B cell (primary cell): ENCODE results near the gene SHC3. TPM values are rescaled to one million over a fixed set of nuclear protein-coding genes. Genes with fewer than 3 reads are reported as not detected.

Source experiments
- ATAC-seq: fragments of 200-7000 bp; cut with Tn5 transposase; one replicate; pipeline ENCODE4 v1.10.0; 2021; ENCODE audit warnings: low read depth, mild to moderate bottlenecking, moderate number of reproducible peaks, moderate library complexity
- CTCF ChIA-PET: fragments of 350-600 bp; sonication (Branson Sonifier 250); formaldehyde crosslinking; loops from one replicate; lab custom pipeline; 2021; ENCODE audit warnings: antibody characterized with exemption, inconsistent platforms; lab: Charles Lee
- POLR2A ChIA-PET: fragments of 350-600 bp; sonication (Branson Sonifier 250); formaldehyde crosslinking; loops from one replicate; lab custom pipeline; 2021; ENCODE audit warnings: antibody characterized with exemption; lab: Charles Lee
- DNase-seq: peaks from one replicate; pipeline ENCODE4 v3.0.0; 2013
- H2AFZ ChIP-seq: 2 replicates; pipeline ENCODE4 v1.6.1; 2012; ENCODE audit warnings: mild to moderate bottlenecking, low read depth, low read length; ENCODE audit not compliant: insufficient read depth, poor library complexity, severe bottlenecking
- H3K27ac ChIP-seq, 2 donors: 1 replicate in 1 of 2; 2 replicates in 1 of 2; pipeline ENCODE4 v1.5.1; 2012 to 2013; ENCODE audit warnings: low read length in 2 of 2, mild to moderate bottlenecking in 2 of 2, moderate library complexity in 1 of 2
- H3K27me3 ChIP-seq, 4 experiments: fragments of 200-600 bp in 1 of 4; sonication (generic) in 1 of 4; replicated peaks in 1 of 4; 1 replicate in 2 of 4; 2 replicates in 2 of 4; pipeline versions ENCODE4 v1.6.1 to v1.7.0; 2013 to 2016; ENCODE audit warnings: low read length in 3 of 4, mild to moderate bottlenecking in 2 of 4, mixed read lengths in 1 of 4, moderate library complexity in 1 of 4; ENCODE audit not compliant: insufficient read depth in 4 of 4, control insufficient read depth in 3 of 4; ENCODE audit errors: control extremely low read depth in 1 of 4
- H3K36me3 ChIP-seq, 2 experiments: replicated peaks in 1 of 2; 1 replicate in 1 of 2; 2 replicates in 1 of 2; pipeline versions ENCODE4 v1.6.1 to v1.7.1; 2013; ENCODE audit warnings: low read length in 1 of 2; ENCODE audit not compliant: insufficient read depth in 2 of 2, control insufficient read depth in 1 of 2; ENCODE audit errors: control extremely low read depth in 1 of 2, extremely low read depth in 1 of 2
- H3K4me1 ChIP-seq, 2 donors: fragments of 200-600 bp in 1 of 2; sonication (generic) in 1 of 2; 1 replicate in 1 of 2; 2 replicates in 1 of 2; pipeline versions ENCODE4 v1.5.1 to v1.6.1; 2013 to 2017; ENCODE audit warnings: low read length in 2 of 2; ENCODE audit not compliant: control insufficient read depth in 2 of 2, insufficient read depth in 2 of 2
- H3K4me2 ChIP-seq: replicated peaks from 2 replicates; pipeline ENCODE3; 2012; ENCODE audit warnings: mild to moderate bottlenecking, low read depth, low read length; ENCODE audit not compliant: poor library complexity, severe bottlenecking
- H3K4me3 ChIP-seq, 5 experiments: fragments of 200-600 bp in 1 of 5; sonication (generic) in 1 of 5; 1 replicate in 3 of 5; 2 replicates in 2 of 5; pipeline versions ENCODE4 v1.5.1 to v1.7.0; 2011 to 2016; ENCODE audit warnings: low read length in 4 of 5, mild to moderate bottlenecking in 4 of 5, low read depth in 2 of 5, control low read depth in 1 of 5, moderate library complexity in 1 of 5; ENCODE audit not compliant: insufficient read depth in 1 of 5; ENCODE audit errors: control extremely low read depth in 1 of 5, extremely low read depth in 1 of 5
- H3K79me2 ChIP-seq: fragments of 200-600 bp; sonication (generic); one replicate; pipeline ENCODE4 v1.6.0; 2016; ENCODE audit warnings: low read length; ENCODE audit not compliant: control insufficient read depth, insufficient read depth
- H3K9ac ChIP-seq: fragments of 200-600 bp; sonication (generic); 2 replicates; pipeline ENCODE4 v1.6.1; 2017; ENCODE audit warnings: mild to moderate bottlenecking, low read length, moderate library complexity
- H3K9me3 ChIP-seq, 3 donors: one replicate each; pipeline versions ENCODE4 v1.6.1 to v1.7.1; 2013; ENCODE audit warnings: low read length in 2 of 3; ENCODE audit not compliant: control insufficient read depth in 2 of 3, insufficient read depth in 1 of 3; ENCODE audit errors: control extremely low read depth in 1 of 3
- H4K20me1 ChIP-seq: 2 replicates; pipeline ENCODE4 v1.6.0; 2012; ENCODE audit warnings: mild to moderate bottlenecking, low read length; ENCODE audit not compliant: insufficient read depth, control insufficient read depth, poor library complexity, severe bottlenecking
- H3K27ac Mint-ChIP-seq: one replicate; pipeline ENCODE4 v1.8.0; 2021; ENCODE audit warnings: mixed read lengths
- H3K27me3 Mint-ChIP-seq: one replicate; pipeline ENCODE4 v1.8.0; 2021; ENCODE audit warnings: mixed read lengths
- H3K4me1 Mint-ChIP-seq: one replicate; pipeline ENCODE4 v1.8.0; 2021; ENCODE audit warnings: mixed read lengths
- H3K4me3 Mint-ChIP-seq: one replicate; pipeline ENCODE4 v1.8.0; 2021; ENCODE audit warnings: mixed read lengths
- H3K9me3 Mint-ChIP-seq: one replicate; pipeline ENCODE4 v1.8.0; 2022; ENCODE audit warnings: mixed read lengths; ENCODE audit not compliant: insufficient read depth
- EZH2 ChIP-seq: IDR thresholded peaks from 2 replicates; pipeline ENCODE4 v1.6.1; 2012; ENCODE audit warnings: borderline replicate concordance, low read depth, mild to moderate bottlenecking, moderate library complexity, low read length; ENCODE audit not compliant: insufficient read depth, poor library complexity, severe bottlenecking
- WGBS: methylation state at CpG from one replicate; pipeline ENCODE4 v1.1.5; 2013; ENCODE audit warnings: missing lambda C conversion rate; ENCODE audit not compliant: insufficient coverage; 5-methylcytosine and 5-hydroxymethylcytosine counted together
- intact Hi-C: fragments of 100-400 bp; cut with micrococcal nuclease; formaldehyde crosslinking; loops from one replicate; pipeline ENCODE4 v1.10.0; 2022
- polyA plus RNA-seq: library from polyadenylated mRNA; depleted of rRNA; stranded (reverse); fragments of >200 nt; gene quantifications from 2 replicates; pipeline ENCODE4 v1.2.3, GENCODE V29; 2012
- total RNA-seq, 2 donors: library from RNA; stranded (reverse); fragments of 120-200 nt in 1 of 2; gene quantifications; 1 replicate in 1 of 2; 2 replicates in 1 of 2; pipeline versions ENCODE4 v1.2.3 to v1.2.4, GENCODE V29; 2013 to 2022
- TF ChIP-seq, protein P1 (sequence below): fragments of 200-600 bp; IDR thresholded peaks from one replicate; pipeline ENCODE4 v1.8.0; 2022; ENCODE audit warnings: antibody characterized with exemption, mild to moderate bottlenecking

Gene SHC3
- total and polyA plus RNA-seq, 2 donors (not counting 1 experiment from before 2014, with no cell fraction given) = 0.03 TPM; not detected in 1

DNA sequence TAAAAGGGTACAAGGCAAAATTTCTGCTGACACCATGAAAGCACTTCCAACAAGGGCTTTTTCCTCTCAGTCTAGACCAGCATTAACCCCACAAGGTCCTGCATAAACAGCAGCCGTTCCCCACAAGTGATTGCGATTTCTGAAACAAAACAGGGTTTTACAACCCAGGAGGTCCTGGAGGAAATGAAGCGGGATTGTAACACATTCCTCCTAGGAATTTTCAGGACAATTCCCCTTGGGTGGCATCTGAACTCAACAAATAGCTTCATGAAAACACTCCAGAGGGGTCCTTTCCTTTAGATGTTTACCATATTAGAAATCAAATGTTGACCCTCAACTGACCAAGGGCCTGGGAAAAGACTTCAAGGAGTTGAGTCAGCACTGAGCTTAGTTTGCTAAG, 36.7 kb upstream of the SHC3 start:
- no peak for DNase-seq
- Histone ChIP-seq H4K20me1 (no peaks in the 10 kb centered on the region), H3K27ac (no peak overlapping the region), H3K4me1 (no peaks in the 10 kb centered on the region), H3K27me3 (no peaks in the 10 kb centered on the region), H3K79me2 (no peaks in the 10 kb centered on the region), H2AFZ (no peak overlapping the region), H3K9ac (no peak overlapping the region), H3K9me3 (no peaks in the 10 kb centered on the region), H3K4me2 (no peak overlapping the region), H3K36me3 (no peaks in the 10 kb centered on the region), H3K4me3 (no peak overlapping the region)
- Mint-ChIP-seq H3K9me3 (no peaks in the 10 kb centered on the region), H3K4me3 (no peak overlapping the region), H3K27ac (no peak overlapping the region), H3K4me1 (no peaks in the 10 kb centered on the region), H3K27me3 (peaks cover 13% of the 10 kb centered on the region)
- no peak for ATAC-seq
- intact Hi-C loops = no loop called here
- ChIA-PET POLR2A (no interaction called here), CTCF (no interaction called here)
- WGBS = 100% methylated on average over 3 of the region's 3 CpGs
- TF ChIP-seq, protein P1, sequence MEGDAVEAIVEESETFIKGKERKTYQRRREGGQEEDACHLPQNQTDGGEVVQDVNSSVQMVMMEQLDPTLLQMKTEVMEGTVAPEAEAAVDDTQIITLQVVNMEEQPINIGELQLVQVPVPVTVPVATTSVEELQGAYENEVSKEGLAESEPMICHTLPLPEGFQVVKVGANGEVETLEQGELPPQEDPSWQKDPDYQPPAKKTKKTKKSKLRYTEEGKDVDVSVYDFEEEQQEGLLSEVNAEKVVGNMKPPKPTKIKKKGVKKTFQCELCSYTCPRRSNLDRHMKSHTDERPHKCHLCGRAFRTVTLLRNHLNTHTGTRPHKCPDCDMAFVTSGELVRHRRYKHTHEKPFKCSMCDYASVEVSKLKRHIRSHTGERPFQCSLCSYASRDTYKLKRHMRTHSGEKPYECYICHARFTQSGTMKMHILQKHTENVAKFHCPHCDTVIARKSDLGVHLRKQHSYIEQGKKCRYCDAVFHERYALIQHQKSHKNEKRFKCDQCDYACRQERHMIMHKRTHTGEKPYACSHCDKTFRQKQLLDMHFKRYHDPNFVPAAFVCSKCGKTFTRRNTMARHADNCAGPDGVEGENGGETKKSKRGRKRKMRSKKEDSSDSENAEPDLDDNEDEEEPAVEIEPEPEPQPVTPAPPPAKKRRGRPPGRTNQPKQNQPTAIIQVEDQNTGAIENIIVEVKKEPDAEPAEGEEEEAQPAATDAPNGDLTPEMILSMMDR = no peak
- no peak for TF ChIP-seq EZH2

DNA sequence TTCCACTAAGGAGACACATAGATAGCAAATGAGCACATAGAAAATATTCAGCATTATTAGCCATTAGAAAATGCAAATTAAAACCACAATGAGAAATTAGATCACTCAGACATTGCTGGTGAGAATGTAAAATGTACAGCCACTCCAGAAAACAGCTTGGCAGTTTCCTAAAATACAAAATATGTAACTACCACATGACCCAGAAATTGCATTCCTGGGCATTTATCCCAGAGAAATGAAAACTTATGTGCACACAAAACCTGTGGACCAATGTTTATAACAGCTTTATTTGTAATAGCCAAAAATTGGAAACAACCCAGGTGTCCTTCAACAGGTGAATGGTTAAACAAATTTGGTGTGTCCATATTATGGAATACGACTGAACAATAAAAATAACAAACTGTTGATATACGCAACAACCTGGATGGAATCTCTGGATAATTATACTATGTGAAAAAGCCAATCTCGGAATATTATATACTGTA, 34.8 kb upstream of the SHC3 start:
- H3K79me2 ChIP-seq = no peaks in the 10 kb centered on the region
- intact Hi-C loops = no loop called here
- H4K20me1 ChIP-seq = no peaks in the 10 kb centered on the region
- ChIA-PET POLR2A (no interaction called here), CTCF (no interaction called here)
- H3K4me2 ChIP-seq = no peak overlapping the region
- peaks cover 10% of the 10 kb centered on the region for H3K27me3 Mint-ChIP-seq
- no peak overlapping the region for H2AFZ ChIP-seq
- no peak overlapping the region for H3K4me3 Mint-ChIP-seq
- TF ChIP-seq, protein P1 = no peak
- TF ChIP-seq EZH2 = no peak
- WGBS = no CpG with 5 or more reads among the region's 3 CpGs
- H3K27ac ChIP-seq = no peak overlapping the region
- H3K27ac Mint-ChIP-seq = no peak overlapping the region
- no peaks in the 10 kb centered on the region for H3K4me1 Mint-ChIP-seq
- H3K36me3 ChIP-seq = no peaks in the 10 kb centered on the region
- H3K4me1 ChIP-seq = no peaks in the 10 kb centered on the region
- H3K27me3 ChIP-seq = no peaks in the 10 kb centered on the region
- no peak overlapping the region for H3K4me3 ChIP-seq
- DNase-seq (no peak), ATAC-seq (no peak)
- H3K9me3 ChIP-seq = no peaks in the 10 kb centered on the region
- H3K9ac ChIP-seq = no peak overlapping the region
- no peaks in the 10 kb centered on the region for H3K9me3 Mint-ChIP-seq
